ENCODE data around the gene HEXD.
"Not testable (repeated sequence)": the region's sequence is repeated elsewhere in the genome, so short reads cannot be mapped to it uniquely, and the experiment has no call there.

The HEXD gene

GRCh38 chr17:82374626-82375331 lies 43.4 kb upstream of the HEXD start:
- no peak overlapping the region for H3K27ac ChIP-seq
- peaks cover 73% of the 10 kb centered on the region for H3K27me3 ChIP-seq
- TF ChIP-seq Cebpa-rat (IDR thresholded peaks at IDR 0.05): no peak

GRCh38 chr17:82375359-82376041 lies 42.6 kb upstream of the HEXD start:
- H4K20me1 ChIP-seq: peaks cover 23% of the 10 kb centered on the region
- H3K9ac ChIP-seq: no peak overlapping the region
- H3K27me3 ChIP-seq: peaks cover 72% of the 10 kb centered on the region

More at GRCh38 chr17:82374626-82375331, 43.4 kb upstream of the HEXD start:
- H3K36me3 ChIP-seq: no peaks in the 10 kb centered on the region
- H3K9me3 ChIP-seq: no peaks in the 10 kb centered on the region
- H3K4me3 ChIP-seq: no peak overlapping the region
- H3K9ac ChIP-seq: no peak overlapping the region
- H3K4me1 ChIP-seq: peaks cover 50% of the 10 kb centered on the region
- H4K20me1 ChIP-seq: peaks cover 23% of the 10 kb centered on the region
- no peak overlapping the region for H3K4me2 ChIP-seq

GRCh38 chr17:82376042-82376730 lies 42.0 kb upstream of the HEXD start:
- Histone ChIP-seq H3K9me3 (no peaks in the 10 kb centered on the region), H3K4me3 (no peak overlapping the region), H3K4me2 (no peak overlapping the region), H3K36me3 (no peaks in the 10 kb centered on the region), H3K27ac (no peak overlapping the region), H3K9ac (no peak overlapping the region), H4K20me1 (peaks cover 17% of the 10 kb centered on the region), H3K27me3 (peaks cover 70% of the 10 kb centered on the region), H3K4me1 (peaks cover 35% of the 10 kb centered on the region)
- TF ChIP-seq Cebpa-rat (IDR thresholded peaks at IDR 0.05): no peak

More at GRCh38 chr17:82375359-82376041, 42.6 kb upstream of the HEXD start:
- H3K27ac ChIP-seq: no peak overlapping the region
- peaks cover 42% of the 10 kb centered on the region for H3K4me1 ChIP-seq
- no peak overlapping the region for H3K4me3 ChIP-seq
- no peaks in the 10 kb centered on the region for H3K9me3 ChIP-seq
- TF ChIP-seq Cebpa-rat (IDR thresholded peaks at IDR 0.05): no peak
- no peak overlapping the region for H3K4me2 ChIP-seq
- no peaks in the 10 kb centered on the region for H3K36me3 ChIP-seq

- not testable (repeated sequence) for H3K27ac ChIP-seq, H4K20me1 ChIP-seq, H3K9me3 ChIP-seq, H3K36me3 ChIP-seq, H3K4me3 ChIP-seq, H3K9ac ChIP-seq, H3K4me2 ChIP-seq
- Histone ChIP-seq H3K27me3 (peaks cover 62% of the 10 kb centered on the region), H3K4me1 (peaks cover 24% of the 10 kb centered on the region)
Measured at GRCh38 chr17:82377294-82377693, 40.9 kb upstream of the HEXD start.

GRCh38 chr17:82377924-82378740 lies 40.0 kb upstream of the HEXD start:
- Histone ChIP-seq H3K9me3 (no peaks in the 10 kb centered on the region), H3K27me3 (peaks cover 53% of the 10 kb centered on the region), H4K20me1 (no peaks in the 10 kb centered on the region; the same call in 1 of the 2 replicates), H3K9ac (no peak overlapping the region), H3K27ac (no peak overlapping the region), H3K36me3 (no peaks in the 10 kb centered on the region), H3K4me2 (peak overlapping the region; percentile 1; the same call in 1 of the 2 replicates), H3K4me1 (peaks cover 16% of the 10 kb centered on the region), H3K4me3 (no peak overlapping the region)
- no peak for TF ChIP-seq Cebpa-rat (IDR thresholded peaks at IDR 0.05)

- Histone ChIP-seq H3K9me3 (no peaks in the 10 kb centered on the region), H3K4me3 (no peak overlapping the region), H3K27ac (no peak overlapping the region), H3K4me1 (peaks cover 10% of the 10 kb centered on the region), H3K27me3 (peaks cover 52% of the 10 kb centered on the region), H3K36me3 (no peaks in the 10 kb centered on the region), H3K9ac (no peak overlapping the region), H3K4me2 (no peak overlapping the region), H4K20me1 (peaks cover 2% of the 10 kb centered on the region; the same call in 1 of the 2 replicates)
- TF ChIP-seq Cebpa-rat (IDR thresholded peaks at IDR 0.05): no peak
Measured at GRCh38 chr17:82378741-82379021, 39.5 kb upstream of the HEXD start.

GRCh38 chr17:82380860-82381702 lies 37.1 kb upstream of the HEXD start:
- Histone ChIP-seq H3K9ac (no peak overlapping the region), H3K4me2 (no peak overlapping the region), H3K4me3 (no peak overlapping the region)

GRCh38 chr17:82381703-82382009 lies 36.5 kb upstream of the HEXD start:
- not testable (repeated sequence) for H3K36me3 ChIP-seq, H3K4me3 ChIP-seq, H3K4me1 ChIP-seq, H3K9me3 ChIP-seq, H3K4me2 ChIP-seq, H3K27ac ChIP-seq, H3K9ac ChIP-seq
- H3K27me3 ChIP-seq: peaks cover 64% of the 10 kb centered on the region
- H4K20me1 ChIP-seq: peaks cover 26% of the 10 kb centered on the region

More at GRCh38 chr17:82380860-82381702, 37.1 kb upstream of the HEXD start:
- no peaks in the 10 kb centered on the region for H3K4me1 ChIP-seq
- no peak for TF ChIP-seq Cebpa-rat (IDR thresholded peaks at IDR 0.05)
- H3K27ac ChIP-seq: no peak overlapping the region
- H3K9me3 ChIP-seq: no peaks in the 10 kb centered on the region
- H3K27me3 ChIP-seq: peaks cover 58% of the 10 kb centered on the region
- H3K36me3 ChIP-seq: no peaks in the 10 kb centered on the region
- peaks cover 21% of the 10 kb centered on the region; the same call in 1 of the 2 replicates for H4K20me1 ChIP-seq

GRCh38 chr17:82382220-82382932 lies 35.8 kb upstream of the HEXD start:
- not testable (repeated sequence) for H3K9ac ChIP-seq, H3K27ac ChIP-seq, H3K4me1 ChIP-seq, H3K9me3 ChIP-seq, H3K36me3 ChIP-seq, H3K4me2 ChIP-seq, H3K4me3 ChIP-seq
- Histone ChIP-seq H3K27me3 (peaks cover 71% of the 10 kb centered on the region), H4K20me1 (peaks cover 33% of the 10 kb centered on the region)

Measured in BLaER1 (cell line).